Hepatocyte (in vitro differentiated cells): ENCODE measurements around the gene ATPAF1. TPM values are rescaled to one million over a fixed set of nuclear protein-coding genes. Genes with fewer than 3 reads are reported as not detected.

Source experiments
- DNase-seq: peaks from one replicate; pipeline ENCODE4 v3.0.0-alpha.2; 2016; ENCODE audit warnings: low spot score
- H2AFZ ChIP-seq: fragments of 200-600 bp; sonication (generic); 2 replicates; pipeline ENCODE4 v1.6.0; 2016; ENCODE audit warnings: antibody characterized with exemption, mild to moderate bottlenecking
- H3K27ac ChIP-seq: fragments of 200-600 bp; sonication (generic); 2 replicates; pipeline ENCODE4 v1.5.1; 2016; ENCODE audit warnings: mild to moderate bottlenecking
- H3K27me3 ChIP-seq: fragments of 200-600 bp; sonication (generic); 2 replicates; pipeline ENCODE4 v1.6.1; 2016
- H3K36me3 ChIP-seq: fragments of 200-600 bp; sonication (generic); replicated peaks from 2 replicates; pipeline ENCODE4 v1.5.1; 2016; ENCODE audit warnings: low read depth; ENCODE audit not compliant: insufficient read depth
- H3K4me1 ChIP-seq: fragments of 200-600 bp; sonication (generic); 2 replicates; pipeline ENCODE4 v1.5.1; 2016; ENCODE audit warnings: mild to moderate bottlenecking, moderate library complexity; ENCODE audit not compliant: insufficient read depth
- H3K4me2 ChIP-seq: fragments of 200-600 bp; sonication (generic); 2 replicates; pipeline ENCODE4 v1.6.0; 2016
- H3K4me3 ChIP-seq: fragments of 200-600 bp; sonication (generic); 2 replicates; pipeline ENCODE4 v1.5.1; 2016; ENCODE audit warnings: mild to moderate bottlenecking
- H3K79me2 ChIP-seq: fragments of 200-600 bp; sonication (generic); 2 replicates; pipeline ENCODE4 v1.6.0; 2017; ENCODE audit warnings: mild to moderate bottlenecking
- H3K9me2 ChIP-seq: fragments of 200-600 bp; sonication (generic); replicated peaks from 2 replicates; pipeline ENCODE4 v1.6.0; 2017; ENCODE audit warnings: mild to moderate bottlenecking; ENCODE audit not compliant: insufficient read depth
- H3K9me3 ChIP-seq: fragments of 200-600 bp; sonication (generic); 2 replicates; pipeline ENCODE4 v1.5.1; 2016; ENCODE audit warnings: low read depth, mild to moderate bottlenecking
- H4K20me1 ChIP-seq: fragments of 200-600 bp; sonication (generic); 2 replicates; pipeline ENCODE4 v1.6.0; 2016; ENCODE audit warnings: mild to moderate bottlenecking; ENCODE audit not compliant: insufficient read depth, poor library complexity, severe bottlenecking
- EZH2 ChIP-seq: fragments of 200-600 bp; sonication (generic); IDR thresholded peaks from 2 replicates; pipeline ENCODE4 v1.6.1; 2016; ENCODE audit warnings: antibody characterized with exemption, mild to moderate bottlenecking, borderline replicate concordance
- EZH2phosphoT487 ChIP-seq: fragments of 200-600 bp; sonication (generic); IDR thresholded peaks from one replicate; pipeline ENCODE4 v1.6.1; 2018; ENCODE audit warnings: antibody characterized with exemption, mild to moderate bottlenecking, low read depth, moderate library complexity; ENCODE audit not compliant: unreplicated experiment, severe bottlenecking
- WGBS: methylation state at CpG from one replicate; pipeline ENCODE4 v1.1.6; 2016; ENCODE audit warnings: low lambda C conversion rate; ENCODE audit errors: missing lambda C conversion rate; 5-methylcytosine and 5-hydroxymethylcytosine counted together
- polyA plus RNA-seq: library from polyadenylated mRNA; unstranded; fragments of >200 nt; fragmentation: Nextera tagmentation; extraction: Ambion mirVana; gene quantifications from 2 replicates; pipeline ENCODE4 v1.2.1, GENCODE V29; 2016
- total RNA-seq: library from RNA; depleted of rRNA; stranded (reverse); fragments of >200 nt; gene quantifications from 2 replicates; pipeline ENCODE4 v1.2.3, GENCODE V29; 2014
- TF ChIP-seq, protein P1 (sequence below): fragments of 200-600 bp; sonication (generic); IDR thresholded peaks from 2 replicates; pipeline ENCODE4 v1.5.1; 2016; ENCODE audit warnings: antibody characterized with exemption, mild to moderate bottlenecking; ENCODE audit not compliant: poor library complexity

The ATPAF1 gene
- total and polyA plus RNA-seq, 2 experiments from 2014 or later: 57.5 to 63.2 TPM

DNA sequence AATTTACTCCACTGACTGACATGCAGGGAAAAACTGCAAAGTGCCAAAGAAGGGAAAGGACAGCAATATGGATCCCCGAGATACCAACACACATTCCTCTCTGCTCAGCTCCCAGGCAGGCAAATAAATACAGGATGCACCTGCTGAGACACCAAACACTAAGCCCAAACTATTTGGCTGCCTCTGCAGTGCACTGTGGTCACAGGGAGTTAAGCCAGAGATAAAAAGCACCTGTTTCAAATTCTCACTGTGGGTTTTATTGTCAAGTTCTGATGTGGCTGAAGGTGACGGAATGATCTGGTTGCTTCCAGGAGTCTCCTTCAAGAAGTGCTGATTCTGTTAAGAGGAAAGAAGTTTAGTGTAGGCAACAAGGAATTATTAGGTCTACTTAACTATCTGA lies 21.2 kb upstream of the ATPAF1 start:
- no peaks in the 10 kb centered on the region for H3K9me2 ChIP-seq
- no peaks in the 10 kb centered on the region for H4K20me1 ChIP-seq
- H3K9me3 ChIP-seq: no peaks in the 10 kb centered on the region
- WGBS: 90% methylated on average over 2 of the region's 2 CpGs
- H3K4me3 ChIP-seq: no peak overlapping the region
- no peaks in the 10 kb centered on the region for H3K36me3 ChIP-seq
- TF ChIP-seq EZH2phosphoT487: no peak
- TF ChIP-seq, protein P1, sequence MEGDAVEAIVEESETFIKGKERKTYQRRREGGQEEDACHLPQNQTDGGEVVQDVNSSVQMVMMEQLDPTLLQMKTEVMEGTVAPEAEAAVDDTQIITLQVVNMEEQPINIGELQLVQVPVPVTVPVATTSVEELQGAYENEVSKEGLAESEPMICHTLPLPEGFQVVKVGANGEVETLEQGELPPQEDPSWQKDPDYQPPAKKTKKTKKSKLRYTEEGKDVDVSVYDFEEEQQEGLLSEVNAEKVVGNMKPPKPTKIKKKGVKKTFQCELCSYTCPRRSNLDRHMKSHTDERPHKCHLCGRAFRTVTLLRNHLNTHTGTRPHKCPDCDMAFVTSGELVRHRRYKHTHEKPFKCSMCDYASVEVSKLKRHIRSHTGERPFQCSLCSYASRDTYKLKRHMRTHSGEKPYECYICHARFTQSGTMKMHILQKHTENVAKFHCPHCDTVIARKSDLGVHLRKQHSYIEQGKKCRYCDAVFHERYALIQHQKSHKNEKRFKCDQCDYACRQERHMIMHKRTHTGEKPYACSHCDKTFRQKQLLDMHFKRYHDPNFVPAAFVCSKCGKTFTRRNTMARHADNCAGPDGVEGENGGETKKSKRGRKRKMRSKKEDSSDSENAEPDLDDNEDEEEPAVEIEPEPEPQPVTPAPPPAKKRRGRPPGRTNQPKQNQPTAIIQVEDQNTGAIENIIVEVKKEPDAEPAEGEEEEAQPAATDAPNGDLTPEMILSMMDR: no peak
- H2AFZ ChIP-seq: no peak overlapping the region
- H3K79me2 ChIP-seq: no peaks in the 10 kb centered on the region
- no peak overlapping the region for H3K27ac ChIP-seq
- H3K4me2 ChIP-seq: no peak overlapping the region
- no peaks in the 10 kb centered on the region for H3K27me3 ChIP-seq
- H3K4me1 ChIP-seq: no peaks in the 10 kb centered on the region
- DNase-seq: no peak

- Histone ChIP-seq H3K27me3 (no peaks in the 10 kb centered on the region), H3K9me2 (no peaks in the 10 kb centered on the region), H3K79me2 (no peaks in the 10 kb centered on the region), H3K4me2 (no peak overlapping the region), H2AFZ (no peak overlapping the region), H3K9me3 (no peaks in the 10 kb centered on the region), H3K27ac (no peak overlapping the region), H3K4me3 (no peak overlapping the region), H4K20me1 (no peaks in the 10 kb centered on the region), H3K4me1 (no peaks in the 10 kb centered on the region), H3K36me3 (no peaks in the 10 kb centered on the region)
- 86% methylated on average over 9 of the region's 9 CpGs for WGBS
- DNase-seq: no peak
- TF ChIP-seq EZH2 (no peak), EZH2phosphoT487 (no peak)
- TF ChIP-seq, protein P1: no peak
These were observed 19.9 kb upstream of the ATPAF1 start for GRCh38 chr1:46687921-46688509.

- H3K27ac ChIP-seq: no peak overlapping the region
- H3K4me1 ChIP-seq: no peaks in the 10 kb centered on the region
- no peaks in the 10 kb centered on the region for H4K20me1 ChIP-seq
- no peaks in the 10 kb centered on the region for H3K36me3 ChIP-seq
- DNase-seq: peak; percentile 52
- H3K9me3 ChIP-seq: no peaks in the 10 kb centered on the region
- H3K27me3 ChIP-seq: no peaks in the 10 kb centered on the region
- H3K4me2 ChIP-seq: no peak overlapping the region
- no peak overlapping the region for H2AFZ ChIP-seq
- no peak overlapping the region for H3K4me3 ChIP-seq
- 56% methylated on average over 2 of the region's 2 CpGs for WGBS
- TF ChIP-seq EZH2phosphoT487 (no peak), EZH2 (no peak)
- TF ChIP-seq, protein P1: no peak
- no peaks in the 10 kb centered on the region for H3K79me2 ChIP-seq
- no peaks in the 10 kb centered on the region for H3K9me2 ChIP-seq
These were observed 19.0 kb upstream of the ATPAF1 start for GRCh38 chr1:46687093-46687659.
